Thoracic aorta (tissue), 2 donors: Measurements from ENCODE around the gene LIMCH1. TPM values are rescaled to one million over a fixed set of nuclear protein-coding genes. Genes with fewer than 3 reads are reported as not detected.

Source experiments
- ATAC-seq: fragments of 150-250 bp; one replicate; pipeline ENCODE4 v1.8.0; 2017; ENCODE audit warnings: low read depth; ENCODE audit not compliant: insufficient number of reproducible peaks, low FRiP score
- DNase-seq: peaks from one replicate; pipeline ENCODE4 v3.0.0-alpha.2; 2020; ENCODE audit warnings: low spot score
- H3K27ac ChIP-seq, 2 donors: fragments of 200-600 bp; sonication (generic); 1 replicate in 1 of 2; 2 replicates in 1 of 2; pipeline ENCODE4 v1.5.1; 2016; ENCODE audit warnings: mild to moderate bottlenecking in 2 of 2, moderate library complexity in 2 of 2
- H3K27me3 ChIP-seq: fragments of 200-600 bp; sonication (generic); replicated peaks from 2 replicates; pipeline ENCODE4 v1.6.0; 2016; ENCODE audit warnings: mild to moderate bottlenecking; ENCODE audit not compliant: insufficient read depth
- H3K36me3 ChIP-seq: fragments of 200-600 bp; sonication (generic); one replicate; pipeline ENCODE4 v1.5.1; 2016
- H3K4me1 ChIP-seq, 2 donors: fragments of 200-600 bp; sonication (generic); 1 replicate in 1 of 2; 2 replicates in 1 of 2; pipeline versions ENCODE4 v1.5.1 to v1.6.0; 2016; ENCODE audit warnings: low read depth in 2 of 2, mild to moderate bottlenecking in 1 of 2; ENCODE audit not compliant: control insufficient read depth in 1 of 2
- H3K4me3 ChIP-seq: fragments of 200-600 bp; sonication (generic); 2 replicates; pipeline ENCODE4 v1.5.1; 2016; ENCODE audit warnings: mild to moderate bottlenecking
- H3K9me3 ChIP-seq: fragments of 200-600 bp; sonication (generic); 2 replicates; pipeline ENCODE4 v1.5.1; 2016
- CTCF ChIP-seq: fragments of 200-600 bp; sonication (generic); IDR thresholded peaks from one replicate; pipeline ENCODE4 v1.5.1; 2019; ENCODE audit warnings: antibody characterized with exemption
- total RNA-seq, 2 donors: library from RNA; depleted of rRNA; stranded (reverse); fragments of >200 nt; gene quantifications; one replicate each; pipeline versions ENCODE4 v1.1.0 to v1.2.3, GENCODE V29; 2016

LIMCH1 gene
- total RNA-seq, 2 donors from 2014 or later = 95.3 to 158 TPM

- Histone ChIP-seq H3K27ac (no peak overlapping the region), H3K4me3 (no peak overlapping the region), H3K27me3 (no peaks in the 10 kb centered on the region), H3K4me1 (no peaks in the 10 kb centered on the region), H3K9me3 (no peaks in the 10 kb centered on the region), H3K36me3 (peaks cover 20% of the 10 kb centered on the region)
- no peak for ATAC-seq
- TF ChIP-seq CTCF = peak; percentile 19
- no peak for DNase-seq
Measured at GRCh38 chr4:41693629-41694028, 155.7 kb downstream of the LIMCH1 start.

GRCh38 chr4:41696131-41696530 lies 158.2 kb downstream of the LIMCH1 start:
- H3K4me3 ChIP-seq = no peak overlapping the region
- no peak for DNase-seq
- H3K9me3 ChIP-seq = no peaks in the 10 kb centered on the region
- H3K27ac ChIP-seq = no peak overlapping the region
- no peak for ATAC-seq
- no peak for TF ChIP-seq CTCF
- peaks cover 7% of the 10 kb centered on the region for H3K36me3 ChIP-seq
- H3K4me1 ChIP-seq = no peaks in the 10 kb centered on the region
- no peaks in the 10 kb centered on the region for H3K27me3 ChIP-seq

GRCh38 chr4:41696763-41697162 lies 158.8 kb downstream of the LIMCH1 start:
- Histone ChIP-seq H3K27me3 (no peaks in the 10 kb centered on the region), H3K9me3 (no peaks in the 10 kb centered on the region), H3K4me3 (no peak overlapping the region), H3K36me3 (peaks cover 5% of the 10 kb centered on the region), H3K27ac (no peak overlapping the region), H3K4me1 (no peaks in the 10 kb centered on the region)
- no peak for DNase-seq
- ATAC-seq = no peak
- TF ChIP-seq CTCF = no peak

- ATAC-seq (no peak), DNase-seq (no peak)
- no peaks in the 10 kb centered on the region for H3K9me3 ChIP-seq
- no peaks in the 10 kb centered on the region for H3K36me3 ChIP-seq
- H3K27ac ChIP-seq = no peak overlapping the region
- H3K4me1 ChIP-seq = no peaks in the 10 kb centered on the region
- TF ChIP-seq CTCF = no peak
- no peak overlapping the region for H3K4me3 ChIP-seq
- H3K27me3 ChIP-seq = no peaks in the 10 kb centered on the region
Measured at GRCh38 chr4:41701983-41702382, 164.0 kb downstream of the LIMCH1 start.

GRCh38 chr4:41702770-41703169 lies 164.8 kb downstream of the LIMCH1 start:
- TF ChIP-seq CTCF = no peak
- Histone ChIP-seq H3K9me3 (no peaks in the 10 kb centered on the region), H3K4me1 (no peaks in the 10 kb centered on the region), H3K36me3 (no peaks in the 10 kb centered on the region), H3K27ac (no peak overlapping the region), H3K27me3 (no peaks in the 10 kb centered on the region), H3K4me3 (no peak overlapping the region)
- no peak for ATAC-seq
- no peak for DNase-seq
